ENCODE measurements around the gene SCRN2.

GRCh38 chr17:47808036-47808829 is 32.8 kb downstream of the SCRN2 start:
- no peak for TF ChIP-seq GATA2 (IDR thresholded peaks at IDR 0.05; ENCODE audit: low read depth, low read length)
- no peak for TF ChIP-seq GATA3 (IDR thresholded peaks at IDR 0.05; ENCODE audit: low read depth, low read length)

Data from SH-SY5Y (cell line).